Gastrocnemius medialis (tissue), 4 donors: ENCODE data around the gene GAP43. TPM values are rescaled to one million over a fixed set of nuclear protein-coding genes. Genes with fewer than 3 reads are reported as not detected.

Source experiments
- ATAC-seq, 2 donors: fragments of 150-250 bp; one replicate each; pipeline ENCODE4 v1.9.1; 2016
- DNase-seq, 2 donors: peaks; one replicate each; pipeline ENCODE4 v3.0.0-alpha.2; 2019
- H3K27ac ChIP-seq, 4 donors: fragments of 200-600 bp; sonication (generic); 1 replicate in 1 of 4; 2 replicates in 3 of 4; pipeline ENCODE4 v1.5.1; 2016 to 2018; ENCODE audit warnings: mild to moderate bottlenecking in 2 of 4, moderate library complexity in 1 of 4
- H3K27me3 ChIP-seq, 3 donors: fragments of 200-600 bp; sonication (generic) in 2 of 3; 1 replicate in 1 of 3; 2 replicates in 2 of 3; pipeline versions ENCODE4 v1.5.1 to v1.6.0; 2016 to 2019; ENCODE audit warnings: mild to moderate bottlenecking in 1 of 3, moderate library complexity in 1 of 3
- H3K36me3 ChIP-seq, 2 donors: fragments of 200-600 bp; sonication (generic) in 1 of 2; one replicate each; pipeline ENCODE4 v1.5.1; 2017 to 2018
- H3K4me1 ChIP-seq, 2 donors: fragments of 200-600 bp; sonication (generic) in 1 of 2; one replicate each; pipeline ENCODE4 v1.5.1; 2016 to 2017; ENCODE audit warnings: mild to moderate bottlenecking in 2 of 2
- H3K4me3 ChIP-seq, 4 donors: fragments of 200-600 bp; sonication (generic) in 3 of 4; 1 replicate in 1 of 4; 2 replicates in 3 of 4; pipeline ENCODE4 v1.5.1; 2016 to 2019; ENCODE audit warnings: mild to moderate bottlenecking in 2 of 4
- H3K9me3 ChIP-seq, 3 donors: fragments of 200-600 bp; sonication (generic) in 2 of 3; 1 replicate in 1 of 3; 2 replicates in 2 of 3; pipeline ENCODE4 v1.5.1; 2016 to 2019
- CTCF ChIP-seq, 5 experiments: fragments of 450-650 bp in 3 of 5; fragments of 200-600 bp in 2 of 5; sonication (generic) in 2 of 5; IDR thresholded peaks in 4 of 5; conservative IDR thresholded peaks in 1 of 5; 1 replicate in 4 of 5; 2 replicates in 1 of 5; pipeline ENCODE4 v1.5.1; 2016 to 2019; ENCODE audit warnings: antibody characterized with exemption in 5 of 5, mild to moderate bottlenecking in 3 of 5, moderate library complexity in 3 of 5
- POLR2A ChIP-seq, 2 donors: fragments of 450-650 bp; IDR thresholded peaks; one replicate each; pipeline ENCODE4 v1.6.1; 2017; ENCODE audit warnings: antibody characterized with exemption in 2 of 2, mild to moderate bottlenecking in 2 of 2, moderate library complexity in 2 of 2
- in situ Hi-C, 4 donors: fragments of 200-750 bp; cut with MboI; loops; one replicate each; pipeline versions ENCODE4 v1.15.0 to v1.8.0; 2017; ENCODE audit warnings: low sequenced_read_pairs in 4 of 4
- intact Hi-C: fragments of 100-400 bp; cut with DNase I; formaldehyde crosslinking; loops from one replicate; pipeline ENCODE4 v1.15.1; 2023; ENCODE audit warnings: low total_unique reads
- total RNA-seq, 4 donors: library from RNA; depleted of rRNA; stranded (reverse); fragments of >200 nt; gene quantifications; one replicate each; pipeline versions ENCODE4 v1.1.0 to v1.2.3, GENCODE V29; 2016

Gene GAP43
- total RNA-seq, 4 donors from 2014 or later = 0.20 TPM; not detected in 3

- no peaks in the 10 kb centered on the region for H3K36me3 ChIP-seq
- H3K4me1 ChIP-seq = peaks cover 4 to 5% of the 10 kb centered on the region in 2 donors
- DNase-seq (no peak), ATAC-seq (no peak)
- H3K27ac ChIP-seq = no peak overlapping the region
- intact Hi-C loops (no loop called here), in situ Hi-C loops (no loop called here)
- H3K4me3 ChIP-seq = no peak overlapping the region
- no peak for TF ChIP-seq POLR2A (IDR thresholded peaks at IDR 0.05)
- TF ChIP-seq CTCF (IDR thresholded peaks at IDR 0.05 in 4 of 5, conservative IDR thresholded peaks at IDR 0.05 in 1 of 5) = no peak
- H3K9me3 ChIP-seq = no peaks in the 10 kb centered on the region
- peaks cover 5 to 12% (median 11%) of the 10 kb centered on the region in 3 donors for H3K27me3 ChIP-seq
Observed at GRCh38 chr3:115624901-115625300, 1.6 kb downstream of the GAP43 start.

GRCh38 chr3:115626006-115626409, 2.7 kb downstream of the GAP43 start:
- in situ Hi-C loops (no loop called here), intact Hi-C loops (no loop called here)
- no peak for TF ChIP-seq CTCF (IDR thresholded peaks at IDR 0.05 in 4 of 5, conservative IDR thresholded peaks at IDR 0.05 in 1 of 5)
- TF ChIP-seq POLR2A (IDR thresholded peaks at IDR 0.05) = no peak
- H3K27me3 ChIP-seq = peaks cover 5 to 12% (median 11%) of the 10 kb centered on the region in 3 donors
- no peaks in the 10 kb centered on the region for H3K9me3 ChIP-seq
- no peak overlapping the region for H3K27ac ChIP-seq
- peaks cover 4 to 5% of the 10 kb centered on the region in 2 donors for H3K4me1 ChIP-seq
- DNase-seq = no peak
- ATAC-seq = no peak
- no peak overlapping the region for H3K4me3 ChIP-seq
- H3K36me3 ChIP-seq = no peaks in the 10 kb centered on the region

- intact Hi-C loops = no loop called here
- in situ Hi-C loops = no loop called here
- H3K4me1 ChIP-seq = peaks cover 4 to 5% of the 10 kb centered on the region in 2 donors
- ATAC-seq = no peak
- DNase-seq = no peak
- TF ChIP-seq CTCF (IDR thresholded peaks at IDR 0.05 in 4 of 5, conservative IDR thresholded peaks at IDR 0.05 in 1 of 5) (no peak), POLR2A (IDR thresholded peaks at IDR 0.05) (no peak)
- no peaks in the 10 kb centered on the region for H3K9me3 ChIP-seq
- H3K36me3 ChIP-seq = no peaks in the 10 kb centered on the region
- H3K27ac ChIP-seq = no peak overlapping the region
- H3K27me3 ChIP-seq = peaks cover 5 to 12% (median 11%) of the 10 kb centered on the region in 3 donors
- H3K4me3 ChIP-seq = no peak overlapping the region
Observed at GRCh38 chr3:115626721-115627120, 3.4 kb downstream of the GAP43 start.

- Histone ChIP-seq H3K27me3 (peaks cover 5 to 12% (median 11%) of the 10 kb centered on the region in 3 donors), H3K9me3 (no peaks in the 10 kb centered on the region), H3K4me3 (no peak overlapping the region), H3K36me3 (no peaks in the 10 kb centered on the region), H3K27ac (no peak overlapping the region), H3K4me1 (peaks cover 4 to 5% of the 10 kb centered on the region in 2 donors)
- no peak for ATAC-seq
- TF ChIP-seq CTCF (IDR thresholded peaks at IDR 0.05 in 4 of 5, conservative IDR thresholded peaks at IDR 0.05 in 1 of 5) (no peak), POLR2A (IDR thresholded peaks at IDR 0.05) (no peak)
- in situ Hi-C loops = no loop called here
- intact Hi-C loops = no loop called here
- no peak for DNase-seq
Observed at GRCh38 chr3:115627180-115628074, 4.1 kb downstream of the GAP43 start.
